HTERT RPE-1 (cell line): Measurements from ENCODE around the gene RTN4RL2.

ENCODE experiments used
- in situ Hi-C: fragments of 300-500 bp; cut with MboI; formaldehyde crosslinking; loops from 4 replicates; pipeline ENCODE4 v1.14.3; 2020; ENCODE audit warnings: low sequenced_read_pairs

The RTN4RL2 gene

DNA sequence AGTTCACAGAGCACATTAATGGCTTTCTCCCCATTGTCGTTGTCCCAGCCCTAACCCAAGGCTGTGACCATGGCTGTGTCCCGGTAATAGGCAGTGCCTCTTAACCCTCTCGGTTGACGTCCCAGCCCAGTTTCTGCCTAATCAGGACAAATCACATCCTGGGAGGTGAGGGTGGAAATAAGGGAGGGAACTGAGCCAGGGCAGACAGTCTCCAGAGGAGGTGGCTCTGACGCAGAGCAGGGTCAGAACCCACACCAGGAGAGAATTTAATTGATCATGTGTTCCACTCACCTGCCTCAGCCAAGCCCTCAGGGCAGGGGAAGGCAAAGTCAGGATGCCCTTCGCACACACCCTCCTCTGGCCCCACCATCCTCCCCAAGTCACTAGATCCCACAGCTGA is 38.2 kb downstream of the RTN4RL2 start:
- in situ Hi-C loops, result no loop called here

DNA sequence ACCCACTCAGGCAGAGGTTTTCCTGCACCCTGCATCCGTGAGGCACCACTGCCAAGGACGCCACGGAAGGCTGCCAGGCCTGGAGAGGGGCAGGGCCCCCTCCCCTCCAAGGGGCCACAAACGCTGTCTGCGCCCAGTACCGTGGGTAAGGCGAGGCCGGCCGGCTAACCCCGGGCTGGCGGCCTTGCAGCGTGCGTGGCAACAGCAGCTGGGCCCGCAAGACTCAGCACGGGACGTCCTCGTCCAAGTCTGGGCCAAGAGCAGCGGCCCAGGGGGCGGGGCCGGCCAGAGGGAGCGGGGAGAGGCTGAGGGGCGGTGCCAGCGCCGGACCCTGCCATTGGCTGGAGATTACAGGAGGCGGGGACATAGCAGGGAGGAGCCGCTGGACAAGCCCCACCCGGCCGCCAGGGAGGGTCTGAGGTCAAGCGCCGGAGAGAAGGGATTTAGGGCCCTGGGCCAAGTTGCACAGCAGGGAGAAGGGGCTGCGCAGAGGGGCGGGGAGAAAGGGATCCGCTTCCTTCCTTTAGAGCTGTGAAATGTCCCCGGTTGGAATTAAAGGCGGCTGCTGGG is 39.2 kb downstream of the RTN4RL2 start:
- in situ Hi-C loops, result no loop called here

DNA sequence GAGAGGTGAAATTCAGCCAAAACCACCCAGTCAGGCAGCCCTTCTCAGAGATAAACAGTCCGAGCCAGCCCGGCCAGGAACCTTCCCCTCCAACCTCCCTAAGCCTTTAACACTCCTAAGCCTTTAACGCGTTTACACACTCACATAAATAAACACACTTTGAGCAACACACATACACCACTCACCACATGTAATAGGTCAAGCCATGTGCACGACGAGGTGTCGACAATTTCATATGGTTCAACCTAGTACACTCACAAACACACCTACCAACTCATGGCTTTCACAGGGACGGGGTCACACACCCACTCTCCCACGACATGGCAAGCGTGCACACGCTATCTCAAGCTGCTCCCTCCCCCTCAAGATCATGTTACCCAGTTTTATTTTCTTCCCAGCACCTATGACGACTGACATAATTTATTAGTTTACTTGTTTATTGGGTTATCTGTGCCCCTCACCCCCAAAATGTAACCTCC is 39.7 kb downstream of the RTN4RL2 start:
- in situ Hi-C loops, result no loop called here

DNA sequence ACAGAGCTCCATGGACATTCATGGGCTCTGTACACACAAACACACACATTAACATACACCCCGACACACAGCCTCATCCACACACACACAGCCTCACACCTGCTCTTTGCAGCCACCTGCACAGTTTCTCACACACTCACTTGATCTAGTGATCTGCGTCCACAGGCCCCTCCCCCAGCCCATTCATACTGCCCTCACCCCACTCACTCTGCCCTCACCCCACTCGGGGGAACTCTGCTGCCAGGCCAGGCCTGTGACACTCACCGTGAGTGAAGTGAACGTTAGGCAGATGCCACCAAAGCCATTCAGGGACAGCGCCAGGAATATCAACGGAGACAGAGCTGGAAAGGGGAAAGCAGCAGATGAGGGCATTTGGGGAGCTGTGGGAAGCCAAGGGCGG is 40.2 kb downstream of the RTN4RL2 start:
- in situ Hi-C loops, result no loop called here

DNA sequence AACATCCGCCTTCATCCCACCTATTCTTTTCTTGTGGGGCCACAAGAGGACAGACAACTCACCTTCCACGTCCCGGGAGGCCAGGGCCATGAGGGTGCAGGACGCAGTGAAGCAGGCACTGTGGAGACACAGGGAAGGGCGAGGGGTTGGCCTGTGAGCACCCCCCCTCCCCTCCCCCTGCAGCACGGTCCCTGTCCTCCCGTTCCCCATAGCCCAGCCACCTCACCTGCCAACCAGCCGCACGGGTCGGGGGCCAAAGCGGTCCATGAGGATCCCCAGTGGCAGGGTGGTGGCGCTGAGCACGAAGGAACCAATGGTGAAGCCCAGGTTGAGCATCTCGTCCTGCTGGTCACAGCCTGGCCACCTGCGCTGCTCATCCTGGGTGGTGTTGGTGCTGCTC is 40.6 kb downstream of the RTN4RL2 start:
- in situ Hi-C loops, result no loop called here

DNA sequence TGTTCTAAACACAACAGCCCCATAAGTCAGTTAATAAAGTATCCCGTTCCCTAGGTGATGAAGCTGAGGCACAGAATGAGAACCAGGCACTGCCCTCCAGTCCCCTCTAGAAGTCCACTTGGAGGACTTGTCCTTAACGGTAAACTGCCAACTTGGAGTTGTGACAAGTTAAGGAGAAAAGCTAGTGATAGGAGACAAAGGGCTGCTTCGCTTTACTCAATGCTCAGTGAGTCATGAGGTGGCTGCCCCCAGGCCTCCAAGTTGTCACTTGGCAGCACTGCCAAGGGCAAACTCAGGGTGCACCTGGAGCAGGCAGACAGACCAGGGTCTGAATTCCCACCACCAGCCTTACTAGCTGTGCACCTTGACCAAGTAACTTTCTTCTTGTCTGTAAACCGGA is 41.6 kb downstream of the RTN4RL2 start:
- in situ Hi-C loops, result no loop called here

DNA sequence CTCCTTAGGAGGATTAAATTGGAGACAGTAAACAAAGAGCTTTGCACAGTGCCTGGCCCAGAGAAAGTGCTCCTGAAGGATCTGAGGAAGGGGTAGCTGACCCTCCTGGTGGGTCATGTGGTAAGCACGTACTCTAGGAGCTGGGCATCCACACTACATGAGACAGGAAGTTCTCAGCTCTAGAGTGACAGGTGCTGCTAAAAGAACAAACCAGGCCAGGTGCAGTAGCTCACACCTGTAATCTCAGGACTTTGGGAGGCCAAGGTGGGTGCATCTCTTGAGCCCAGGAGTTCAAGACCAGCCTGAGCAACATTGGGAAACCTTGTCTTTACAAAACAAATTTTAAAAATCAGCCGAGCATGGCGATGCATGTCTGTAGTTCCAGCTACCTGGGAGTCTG is 42.0 kb downstream of the RTN4RL2 start:
- in situ Hi-C loops, result no loop called here

DNA sequence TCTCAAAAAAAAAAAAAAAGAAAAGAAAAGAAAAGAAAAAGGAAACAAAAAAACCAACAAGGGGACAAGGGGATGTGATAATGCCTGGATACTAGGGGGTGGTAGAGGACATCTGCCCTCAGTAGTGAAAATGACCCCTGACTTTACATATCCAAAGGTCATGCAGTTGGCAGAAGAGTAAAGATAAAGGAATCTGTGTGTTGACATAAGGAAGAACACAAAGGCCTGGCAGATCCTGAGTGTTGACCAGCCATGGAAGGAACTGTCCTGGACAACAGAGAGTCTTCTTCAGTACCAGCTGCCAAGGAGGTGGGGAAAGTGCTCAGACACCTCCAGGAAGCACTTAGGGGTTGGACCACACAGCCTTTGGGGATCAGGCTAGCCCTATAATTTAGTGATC is 42.5 kb downstream of the RTN4RL2 start:
- in situ Hi-C loops, result no loop called here

DNA sequence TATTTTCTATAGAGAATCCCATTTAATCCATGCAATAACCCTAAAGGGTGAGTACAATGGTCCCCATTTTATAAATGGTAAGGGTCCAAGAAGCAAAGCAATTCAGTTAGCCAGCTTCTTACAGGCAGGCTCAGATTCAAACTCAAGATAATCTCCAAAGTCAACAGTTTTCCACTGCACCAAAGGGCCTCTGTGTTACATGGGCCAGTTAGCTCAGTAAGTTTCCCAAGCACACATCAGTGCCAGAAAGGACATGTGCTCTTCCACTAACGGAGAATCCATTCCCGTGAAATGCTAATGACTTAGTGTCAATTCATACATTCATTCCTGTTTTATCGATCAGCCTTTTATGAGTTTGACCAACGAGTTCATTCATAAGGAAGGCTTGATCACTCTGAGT is 44.2 kb downstream of the RTN4RL2 start:
- in situ Hi-C loops, result no loop called here

DNA sequence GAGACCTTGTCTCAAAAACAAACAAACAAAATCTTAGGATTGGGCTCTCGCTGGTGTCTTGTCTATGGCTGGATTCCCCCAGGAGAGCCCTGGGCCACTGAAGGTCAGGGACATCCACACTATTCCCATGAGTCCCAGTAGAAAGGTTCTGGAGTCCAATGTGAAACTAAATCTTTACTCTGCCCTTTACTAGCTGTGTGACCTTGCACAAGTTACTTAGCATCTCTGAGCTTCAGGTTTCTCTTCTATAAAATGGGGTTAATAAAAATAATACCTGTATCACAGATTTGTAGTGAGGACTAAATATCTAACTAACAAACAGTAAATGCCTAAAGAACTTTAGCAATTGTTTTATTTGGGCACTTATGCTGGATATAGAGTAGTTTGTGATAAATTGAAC is 46.2 kb downstream of the RTN4RL2 start:
- in situ Hi-C loops, result no loop called here

DNA sequence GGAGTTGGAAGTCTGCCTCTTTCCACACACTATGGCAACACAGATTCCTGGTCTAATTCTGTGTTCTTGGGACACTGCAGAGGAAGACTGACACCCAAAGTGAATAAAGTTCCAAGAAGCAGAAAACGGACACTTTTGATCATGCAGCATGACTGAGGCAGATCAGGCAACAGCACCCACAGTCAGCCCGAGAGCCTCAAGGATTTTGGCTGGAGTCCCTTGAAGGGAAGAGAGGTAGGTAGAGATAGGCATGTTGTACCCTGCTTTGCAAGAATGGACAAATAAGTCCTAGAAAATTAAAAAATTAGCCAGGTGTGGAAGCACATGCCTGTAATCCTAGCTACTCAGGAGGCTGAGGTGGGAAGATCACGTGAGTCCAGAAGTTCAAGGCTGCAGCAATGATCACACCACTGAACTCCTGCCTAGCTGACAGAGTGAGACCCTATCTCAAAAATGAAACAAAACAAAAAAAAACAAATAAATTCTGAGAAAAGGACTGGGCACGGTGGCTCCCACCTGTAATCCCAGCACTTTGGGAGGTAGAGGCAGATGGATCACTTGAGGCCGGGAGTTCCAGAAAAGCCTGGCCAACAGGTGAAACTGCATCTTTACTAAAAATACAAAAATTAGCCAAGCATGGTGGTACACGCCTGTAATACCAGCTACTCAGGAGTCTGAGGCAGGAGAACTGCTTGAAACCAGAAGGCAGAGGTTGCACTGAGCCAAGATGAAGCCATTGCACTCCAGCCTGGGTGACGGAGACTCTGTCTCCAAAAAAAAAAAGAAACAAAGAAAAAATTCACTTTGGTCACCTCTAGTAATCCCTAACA is 48.2 kb downstream of the RTN4RL2 start:
- in situ Hi-C loops, result no loop called here

DNA sequence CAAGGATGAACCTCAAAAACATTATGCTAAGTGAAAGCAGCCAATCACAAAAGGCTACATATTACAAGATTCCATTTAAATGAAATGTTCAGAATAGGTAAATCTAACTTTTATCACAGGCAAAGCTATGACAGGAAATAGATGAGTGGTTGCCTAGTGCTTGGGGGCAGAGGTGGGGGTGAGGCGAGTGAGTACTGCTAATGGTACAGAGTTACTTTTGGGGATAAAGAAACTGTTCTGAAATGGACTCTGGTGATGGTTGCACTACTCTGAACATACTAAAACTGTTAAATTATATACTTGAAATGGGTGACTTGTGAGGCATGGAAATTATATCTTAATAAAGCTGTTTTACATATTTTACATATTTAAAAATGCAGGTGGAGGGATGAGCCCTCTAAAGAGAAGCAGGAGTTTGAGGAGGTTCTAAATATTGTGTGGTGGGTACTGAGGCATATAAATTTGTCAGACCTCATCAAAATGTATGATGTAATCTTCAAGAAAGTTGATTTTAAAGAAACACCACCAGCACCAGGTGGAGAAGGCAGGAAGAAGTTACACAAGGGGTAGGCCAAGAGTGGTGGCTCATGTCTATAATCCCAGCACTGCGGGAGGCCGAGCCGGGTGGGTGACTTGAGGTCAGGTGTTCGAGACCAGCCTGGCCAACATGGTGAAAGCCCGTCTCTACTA is 51.6 kb downstream of the RTN4RL2 start:
- in situ Hi-C loops, result no loop called here

DNA sequence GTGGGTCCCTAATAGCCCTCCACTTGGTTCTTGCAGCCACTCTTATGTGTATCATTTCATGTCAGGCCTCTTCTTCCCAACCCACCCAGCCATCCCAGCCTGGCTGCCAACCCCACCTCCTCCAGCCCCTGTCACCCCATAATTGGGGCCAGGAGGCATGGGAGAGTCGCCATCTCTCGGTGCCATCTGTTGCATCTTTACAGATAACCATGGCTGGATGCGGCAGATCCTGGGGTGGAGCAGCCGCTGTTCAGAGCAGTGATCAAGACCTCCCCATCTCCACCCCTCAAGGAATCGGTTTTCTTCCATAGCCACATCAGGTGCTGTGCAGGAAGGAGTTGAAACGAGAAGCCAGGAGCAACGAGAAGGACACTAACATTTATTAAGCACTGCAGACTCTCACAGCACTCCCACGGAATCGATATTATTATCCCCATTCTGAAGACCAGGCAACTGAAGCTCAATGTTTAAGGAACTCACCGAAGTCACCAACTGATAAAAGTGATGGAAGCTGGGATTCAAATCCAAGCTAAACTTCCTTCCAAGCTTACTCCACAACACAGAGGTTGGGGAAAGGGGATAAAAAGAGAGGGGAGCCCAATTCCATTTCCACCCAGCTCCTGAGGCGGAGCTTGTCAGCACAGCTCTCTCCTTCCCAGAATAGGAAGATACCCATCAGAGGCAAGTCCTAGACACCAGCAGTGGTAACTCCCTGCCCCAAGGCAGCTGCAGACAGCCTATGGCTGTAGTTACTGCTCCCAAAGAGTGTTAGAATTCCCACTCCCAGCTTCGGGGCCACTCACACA is 52.5 kb downstream of the RTN4RL2 start:
- in situ Hi-C loops, result no loop called here

DNA sequence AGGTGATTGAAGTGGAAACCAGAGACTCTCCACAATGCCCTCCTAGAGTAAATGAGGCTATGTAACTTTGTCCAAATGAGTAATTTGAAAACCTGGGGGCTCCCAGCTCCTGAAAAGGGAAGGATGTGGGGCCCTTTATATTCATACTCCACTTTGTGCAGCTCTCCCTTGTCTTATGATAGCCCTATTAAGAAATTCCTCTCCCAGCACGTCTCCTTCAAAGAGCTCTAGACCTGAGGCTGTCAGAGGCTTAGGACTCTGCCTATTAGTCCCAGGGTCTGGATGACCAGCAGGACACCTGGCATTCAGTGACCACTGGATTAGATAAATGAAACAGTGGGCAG is 53.1 kb downstream of the RTN4RL2 start:
- in situ Hi-C loops, result no loop called here

DNA sequence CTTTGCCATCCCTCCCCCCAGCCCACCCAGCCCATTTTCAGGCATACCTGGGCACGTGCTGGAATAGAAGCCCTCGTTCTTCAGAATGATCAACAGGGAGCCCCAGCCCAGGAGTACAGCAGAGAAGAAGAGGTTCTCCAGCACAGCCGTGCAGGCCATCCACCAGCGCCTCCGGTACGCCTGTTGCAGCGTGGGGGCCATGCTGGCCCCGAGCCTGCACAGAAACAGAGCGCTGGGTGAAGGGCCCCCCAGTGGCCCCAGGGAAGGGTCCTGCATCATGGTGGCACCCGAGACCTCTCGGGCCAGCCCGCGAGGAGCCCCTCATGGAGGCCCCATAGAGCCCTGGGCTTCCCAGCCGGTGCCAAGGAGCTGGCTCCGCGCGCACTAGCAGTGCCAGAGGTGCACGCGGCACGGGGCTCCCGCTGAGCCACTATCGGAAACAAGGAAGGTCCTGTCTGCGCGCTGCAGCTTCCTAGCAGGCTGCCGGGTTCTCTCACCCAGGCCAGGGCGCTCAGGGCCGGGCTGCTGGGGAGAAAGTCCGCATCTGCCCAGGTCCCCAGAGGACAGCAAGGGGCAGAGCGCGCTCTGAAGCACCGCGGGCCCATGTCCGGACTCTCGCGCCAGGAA is 53.7 kb downstream of the RTN4RL2 start:
- in situ Hi-C loops, result no loop called here

DNA sequence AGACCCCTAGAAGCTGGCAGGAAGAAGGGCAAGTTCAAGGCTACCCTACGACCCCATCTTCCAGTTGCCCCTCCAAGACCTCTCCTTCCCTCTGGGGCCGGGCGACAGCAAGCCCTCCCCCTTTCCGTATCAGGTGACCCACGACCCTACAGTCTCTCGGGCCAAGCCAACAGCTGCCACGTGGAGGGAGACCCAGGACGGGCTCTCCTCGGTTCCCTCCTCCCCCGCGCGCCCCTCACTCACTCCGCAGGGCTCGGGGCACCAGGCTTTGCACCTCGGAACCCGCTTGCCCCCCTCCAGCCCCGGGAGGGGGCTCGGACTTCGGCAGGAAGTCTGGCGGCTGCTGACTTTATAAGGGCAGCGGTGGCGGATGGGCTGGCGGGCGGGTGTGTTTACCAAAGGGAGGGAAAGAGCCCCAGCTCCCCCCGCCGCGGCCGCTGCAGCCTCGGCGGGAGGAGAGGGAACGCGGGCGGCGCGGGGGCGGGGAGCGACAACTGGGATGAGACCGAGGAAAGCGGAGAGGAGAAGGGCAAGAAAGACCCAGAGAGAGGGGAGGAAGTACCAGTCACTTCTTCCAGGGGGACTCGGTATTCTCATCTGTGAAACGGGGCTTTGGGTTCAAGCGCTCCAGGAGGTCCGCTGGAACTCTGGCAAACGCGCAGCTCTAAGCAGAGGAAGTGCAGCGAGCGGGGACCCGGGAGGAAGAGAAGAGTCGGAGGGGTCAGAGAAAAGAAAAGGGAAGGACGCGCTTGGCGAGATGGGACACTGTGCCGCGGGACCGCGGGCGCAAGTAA is 54.4 kb downstream of the RTN4RL2 start:
- in situ Hi-C loops, result no loop called here

DNA sequence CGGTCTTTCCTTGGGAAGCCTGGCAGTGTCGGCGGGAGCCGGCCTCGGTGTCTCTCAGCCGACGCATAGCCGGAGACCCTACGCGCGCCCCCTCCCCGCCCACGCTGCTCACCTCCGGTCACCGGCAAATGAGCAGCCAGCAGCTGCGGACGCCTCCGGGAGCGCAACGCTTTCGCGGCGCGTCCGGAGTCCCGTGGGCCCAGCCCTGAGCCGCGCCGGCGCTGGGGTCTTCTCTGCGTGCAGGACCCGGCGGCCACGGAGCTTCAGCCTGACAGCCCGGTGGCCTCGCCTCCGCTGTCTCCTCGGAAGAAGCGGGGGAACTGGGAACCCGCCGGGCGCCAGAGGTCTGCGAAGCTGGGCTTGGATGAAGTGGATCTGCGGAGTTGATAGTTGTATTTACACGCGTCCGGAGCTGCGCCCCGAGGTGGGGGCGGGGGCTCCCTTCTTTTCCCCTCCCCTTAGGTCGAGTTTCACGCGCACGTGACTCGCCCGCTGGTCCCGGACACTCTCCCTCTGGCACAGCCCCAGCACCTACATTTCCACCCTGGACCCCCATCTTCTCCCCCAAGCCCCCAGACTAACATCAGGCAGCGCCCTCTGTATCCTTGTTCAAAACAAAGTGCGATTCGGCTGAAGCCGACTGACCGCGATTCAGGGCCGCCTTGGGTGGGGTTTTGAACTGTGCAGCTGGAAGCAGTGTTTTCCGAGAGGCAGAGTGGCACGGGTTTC is 55.2 kb downstream of the RTN4RL2 start, which contains the start of gene SLC43A1:
Gene SLC43A1, minus strand, starts transcription at position 371 of the 729 bp plus-strand sequence. CDS start 1,591 bp downstream, outside the sequence.
- in situ Hi-C loops, result no loop called here

DNA sequence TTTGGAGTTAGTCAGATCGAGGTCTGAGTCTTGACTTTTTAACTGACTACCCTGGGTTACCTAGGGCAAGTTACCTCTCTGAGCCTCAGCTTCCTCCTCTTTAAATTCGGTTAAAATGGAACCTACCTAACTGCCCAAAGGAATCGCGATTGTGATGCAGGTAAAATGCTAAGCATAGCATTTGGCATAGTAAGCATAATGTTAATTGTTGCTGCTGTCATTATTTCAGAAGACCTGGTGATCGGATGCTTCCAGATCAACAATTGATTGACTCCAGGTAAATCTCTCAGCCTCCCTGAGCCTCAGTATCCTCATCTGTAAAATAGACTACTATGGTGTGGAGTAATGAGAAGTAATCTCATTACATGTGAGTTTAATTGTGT is 55.7 kb downstream of the RTN4RL2 start:
- in situ Hi-C loops, result no loop called here

DNA sequence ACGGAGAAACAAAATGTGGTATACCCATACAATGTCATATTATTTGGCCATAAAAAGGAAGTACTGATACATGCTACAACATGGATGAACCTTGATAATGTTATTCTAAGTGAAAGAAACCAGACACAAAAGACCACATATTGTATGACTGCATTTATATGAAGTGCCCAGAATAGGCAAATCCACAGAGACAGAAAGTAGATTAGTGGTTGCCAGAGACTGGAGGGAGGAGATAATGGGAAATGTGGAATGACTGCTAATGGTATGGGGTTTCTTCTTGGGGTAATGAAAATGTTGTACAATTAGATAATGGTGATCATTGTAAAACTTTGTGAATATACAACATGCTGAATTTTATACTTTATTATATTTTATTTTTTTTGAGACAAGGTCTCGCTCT is 60.8 kb downstream of the RTN4RL2 start:
- in situ Hi-C loops, result no loop called here
